Stromal cell of bone marrow (primary cell): ENCODE results near the gene LSP1.
A peak's percentile ranks its signal among the peaks of the same experiment; 100 is the strongest.

Source experiments
- DNase-seq: peaks from one replicate; pipeline ENCODE4 v3.0.0-alpha.2; 2012; ENCODE audit warnings: low read depth

Gene LSP1

GRCh38 chr11:1917523-1918435 is 64.9 kb downstream of the LSP1 start:
- no peak for DNase-seq

- DNase-seq = no peak
Measured at GRCh38 chr11:1918436-1919315, 65.8 kb downstream of the LSP1 start.

GRCh38 chr11:1919391-1920127 is 66.7 kb downstream of the LSP1 start, which contains the start of gene TNNT3:
TNNT3 (plus strand) TSS chr11:1919703; CDS start chr11:1922875, 3,172 bp downstream.
- no peak for DNase-seq

- no peak for DNase-seq
Measured at GRCh38 chr11:1920128-1920908, 67.4 kb downstream of the LSP1 start.

GRCh38 chr11:1920909-1921573 is 68.2 kb downstream of the LSP1 start:
- DNase-seq = no peak

GRCh38 chr11:1921574-1922141 is 68.8 kb downstream of the LSP1 start:
- peak; percentile 27 for DNase-seq

GRCh38 chr11:1922481-1923081 is 69.7 kb downstream of the LSP1 start:
- no peak for DNase-seq

GRCh38 chr11:1923201-1923956 is 70.5 kb downstream of the LSP1 start:
- no peak for DNase-seq

GRCh38 chr11:1924181-1924580 is 71.3 kb downstream of the LSP1 start:
- no peak for DNase-seq

GRCh38 chr11:1924646-1925372 is 71.9 kb downstream of the LSP1 start:
- no peak for DNase-seq

- DNase-seq = no peak
Measured at GRCh38 chr11:1925373-1926155, 72.7 kb downstream of the LSP1 start.

GRCh38 chr11:1926156-1927025 is 73.5 kb downstream of the LSP1 start:
- DNase-seq = no peak

GRCh38 chr11:1927026-1927847 is 74.4 kb downstream of the LSP1 start:
- no peak for DNase-seq

- DNase-seq = no peak
Measured at GRCh38 chr11:1927848-1928469, 75.1 kb downstream of the LSP1 start.

GRCh38 chr11:1928470-1928890 is 75.6 kb downstream of the LSP1 start:
- DNase-seq = no peak
